Measurements from ENCODE around the gene KCNAB3.

Gene KCNAB3

GRCh38 chr17:7897090-7897489 is 32.6 kb downstream of the KCNAB3 start:
- no peak for DNase-seq (ENCODE audit: low spot score)

DNA sequence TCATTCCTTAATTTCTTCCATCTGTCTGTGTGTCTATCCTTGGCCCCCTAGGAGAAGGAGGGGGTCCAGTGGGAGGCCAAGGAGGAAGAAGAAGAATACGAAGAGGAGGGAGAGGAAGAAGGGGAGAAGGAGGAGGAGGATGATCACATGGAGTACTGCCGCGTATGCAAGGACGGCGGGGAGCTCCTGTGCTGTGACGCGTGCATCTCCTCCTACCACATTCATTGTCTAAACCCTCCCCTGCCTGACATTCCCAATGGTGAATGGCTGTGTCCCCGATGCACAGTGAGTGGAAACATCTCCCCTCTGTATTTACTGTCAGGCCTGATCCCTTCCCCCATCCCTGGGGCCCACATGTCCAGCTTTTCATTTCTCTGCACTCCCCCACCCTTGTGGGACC is 34.8 kb downstream of the KCNAB3 start:
- no peak for DNase-seq (ENCODE audit: low spot score)

- DNase-seq (ENCODE audit: low spot score) = no peak
Observed at GRCh38 chr17:7894226-7894625, 35.4 kb downstream of the KCNAB3 start.

DNA sequence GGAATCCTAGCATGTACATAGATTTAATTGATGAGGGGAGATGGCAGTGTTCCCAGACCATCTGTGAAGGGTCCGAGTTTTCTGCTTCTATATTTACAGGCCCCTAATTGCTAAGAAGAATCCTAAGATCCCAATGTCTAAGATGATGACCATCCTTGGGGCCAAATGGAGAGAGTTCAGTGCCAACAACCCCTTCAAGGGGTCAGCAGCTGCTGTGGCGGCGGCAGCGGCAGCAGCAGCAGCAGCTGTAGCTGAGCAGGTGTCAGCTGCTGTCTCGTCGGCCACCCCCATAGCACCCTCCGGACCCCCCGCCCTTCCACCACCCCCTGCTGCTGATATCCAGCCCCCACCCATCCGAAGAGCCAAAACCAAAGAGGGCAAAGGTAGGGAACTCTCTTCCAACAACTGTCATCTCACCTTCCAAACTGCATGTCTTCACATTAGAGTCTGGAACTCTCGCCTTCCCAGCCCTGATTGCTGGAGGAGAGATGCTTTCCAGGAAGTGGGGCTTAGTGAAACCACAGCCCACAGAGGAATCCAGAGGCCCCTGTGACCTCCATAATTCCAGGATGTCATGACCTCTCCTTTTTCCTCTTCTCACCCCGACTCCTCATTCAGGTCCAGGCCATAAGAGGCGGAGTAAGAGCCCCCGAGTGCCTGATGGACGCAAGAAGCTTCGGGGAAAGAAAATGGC is 36.3 kb downstream of the KCNAB3 start:
- DNase-seq (ENCODE audit: low spot score) = no peak

DNA sequence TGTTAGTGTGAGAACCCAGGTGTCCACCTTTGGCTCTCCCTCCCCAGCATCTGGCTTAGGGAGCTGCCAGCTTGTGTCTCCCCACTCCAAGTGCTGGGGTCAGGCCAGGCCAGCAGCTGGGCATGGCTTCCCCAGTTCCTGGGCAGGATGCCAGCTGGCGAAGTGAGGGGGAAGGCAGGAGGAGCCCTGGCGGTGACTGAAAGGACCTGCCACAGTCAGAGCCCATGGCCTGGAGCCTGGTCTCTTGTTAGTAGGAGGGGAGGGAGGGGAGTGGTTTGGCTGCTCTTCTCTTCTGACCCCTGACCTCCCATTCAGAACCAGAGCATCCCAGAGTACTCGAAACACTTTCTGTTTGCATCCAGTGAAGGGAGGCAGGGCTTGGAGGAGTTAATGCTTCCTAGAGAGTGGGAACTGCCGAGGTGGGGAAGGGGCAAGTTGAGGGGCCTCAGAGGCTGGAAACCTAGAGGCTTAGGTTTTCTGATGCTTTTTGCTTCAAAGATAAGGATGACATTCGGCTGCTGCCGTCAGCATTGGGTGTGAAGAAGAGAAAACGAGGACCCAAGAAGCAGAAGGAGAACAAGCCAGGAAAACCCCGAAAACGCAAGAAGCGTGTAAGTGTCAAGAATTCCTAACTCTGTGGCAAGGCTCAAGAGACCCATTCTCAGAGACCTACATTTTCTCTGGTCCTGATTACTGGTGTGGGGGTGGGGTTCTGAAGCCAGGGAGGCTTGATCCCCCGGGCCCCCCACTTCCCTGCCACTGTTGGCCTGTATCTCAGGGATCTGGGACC is 40.3 kb downstream of the KCNAB3 start:
- peak; percentile 96 for DNase-seq (ENCODE audit: low spot score)

GRCh38 chr17:7888184-7888920 is 41.3 kb downstream of the KCNAB3 start, which contains the start of gene CHD3:
TSS of gene CHD3 (plus strand) at chr17:7888789. CDS start at chr17:7889001, 212 bp downstream.
- DNase-seq (ENCODE audit: low spot score) = no peak

- peak; percentile 96 for DNase-seq (ENCODE audit: low spot score)
Observed at GRCh38 chr17:7887482-7888183, 42.0 kb downstream of the KCNAB3 start.

DNA sequence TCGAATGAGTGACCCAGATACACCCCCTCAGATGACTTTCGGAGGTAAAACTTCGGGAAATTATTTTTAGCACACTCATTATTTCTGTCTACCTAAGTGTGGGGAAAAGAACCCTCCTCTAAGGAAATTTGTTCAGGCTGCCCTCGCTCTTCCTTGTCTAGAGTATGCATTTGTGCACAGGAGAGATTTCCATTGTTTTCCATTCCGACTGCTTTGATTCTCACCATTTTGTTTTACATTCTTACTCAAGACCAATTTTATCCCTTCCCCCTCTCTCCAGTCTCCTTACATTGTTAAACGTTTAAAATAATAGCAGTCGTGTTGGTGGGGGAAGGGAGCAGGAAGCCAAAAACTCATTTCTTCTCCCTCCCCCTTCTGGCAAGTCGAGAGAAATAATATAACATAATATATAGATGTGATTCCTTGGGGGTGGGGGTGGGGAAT is 42.6 kb downstream of the KCNAB3 start:
- DNase-seq (ENCODE audit: low spot score) = no peak

DNA sequence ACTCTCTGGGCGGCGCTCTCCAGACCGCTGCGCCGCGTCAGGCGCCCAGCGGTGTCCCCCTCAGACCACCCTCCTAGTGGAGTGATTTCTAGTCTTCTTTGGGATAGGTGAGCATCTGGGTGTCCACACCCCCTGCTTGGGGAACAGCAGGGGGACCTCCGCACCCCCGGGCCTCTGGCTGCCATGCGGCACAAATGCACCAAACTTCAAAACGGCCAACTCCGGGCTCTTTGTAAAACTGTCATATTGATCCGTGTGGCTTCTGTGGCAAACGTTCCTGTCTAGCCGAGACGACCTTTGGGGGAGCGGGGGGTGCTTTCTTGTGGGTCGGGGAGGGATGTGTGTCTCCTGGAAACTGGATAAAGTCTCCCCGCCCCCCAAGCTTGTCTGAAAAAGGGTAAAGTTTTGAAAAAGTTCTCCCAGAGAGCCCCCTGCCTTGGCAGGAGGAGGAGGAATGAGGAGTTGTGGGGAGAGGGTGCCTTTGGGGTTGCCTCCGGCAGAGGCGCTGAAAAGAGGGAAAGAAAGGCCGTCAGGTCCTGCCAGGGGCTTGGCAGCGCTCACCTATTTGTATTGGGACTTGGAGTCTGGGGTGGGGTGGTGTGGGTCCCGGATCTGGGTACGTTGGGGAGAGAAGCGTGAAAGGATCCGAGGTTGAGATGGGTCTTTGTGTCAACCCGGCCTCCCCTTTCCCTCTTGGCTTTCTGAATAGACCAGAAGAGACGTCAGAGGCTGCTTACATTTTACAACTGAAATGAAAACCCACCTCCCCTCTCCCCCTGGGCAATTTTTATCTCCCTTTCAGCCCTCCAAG is 43.2 kb downstream of the KCNAB3 start:
- no peak for DNase-seq (ENCODE audit: low spot score)

- DNase-seq (ENCODE audit: low spot score) = peak; percentile 28
Observed at GRCh38 chr17:7885367-7886226, 44.1 kb downstream of the KCNAB3 start.

DNA sequence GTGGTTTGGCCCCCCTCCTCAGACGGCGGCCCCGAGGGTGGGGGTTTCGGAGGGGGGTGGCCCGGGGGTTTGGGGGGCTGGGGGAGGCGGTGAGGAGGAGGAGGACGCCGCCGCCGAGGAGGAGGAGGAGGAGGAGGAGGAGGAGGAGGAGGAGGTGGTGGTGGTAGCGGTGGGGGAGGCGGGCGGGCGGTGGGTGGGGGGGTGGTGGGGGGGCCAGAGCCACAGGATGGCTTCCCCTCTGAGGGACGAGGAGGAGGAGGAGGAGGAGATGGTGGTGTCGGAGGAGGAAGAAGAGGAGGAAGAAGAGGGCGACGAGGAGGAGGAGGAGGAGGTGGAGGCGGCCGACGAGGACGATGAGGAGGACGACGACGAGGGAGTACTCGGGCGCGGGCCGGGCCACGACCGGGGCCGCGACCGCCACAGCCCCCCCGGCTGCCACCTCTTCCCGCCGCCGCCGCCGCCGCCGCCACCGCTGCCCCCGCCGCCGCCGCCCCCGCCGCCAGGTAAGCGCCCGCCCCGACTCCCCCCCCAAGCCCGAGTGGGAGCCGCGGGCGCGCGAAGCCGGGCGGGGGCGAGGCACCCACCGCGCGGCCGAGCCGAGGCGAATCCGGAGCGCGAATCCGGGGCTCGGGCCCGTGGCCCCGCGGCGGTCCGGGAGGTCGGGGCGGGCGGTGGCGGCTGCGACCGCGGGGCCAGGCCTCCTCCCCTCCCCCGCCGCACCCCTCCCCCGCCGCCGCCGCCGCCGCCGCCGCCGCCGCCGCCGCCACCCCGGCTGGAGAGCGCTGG is 44.9 kb downstream of the KCNAB3 start:
- DNase-seq (ENCODE audit: low spot score) = no peak

GRCh38 chr17:7883781-7884386 is 45.8 kb downstream of the KCNAB3 start:
- peak; percentile 39 for DNase-seq (ENCODE audit: low spot score)

DNA sequence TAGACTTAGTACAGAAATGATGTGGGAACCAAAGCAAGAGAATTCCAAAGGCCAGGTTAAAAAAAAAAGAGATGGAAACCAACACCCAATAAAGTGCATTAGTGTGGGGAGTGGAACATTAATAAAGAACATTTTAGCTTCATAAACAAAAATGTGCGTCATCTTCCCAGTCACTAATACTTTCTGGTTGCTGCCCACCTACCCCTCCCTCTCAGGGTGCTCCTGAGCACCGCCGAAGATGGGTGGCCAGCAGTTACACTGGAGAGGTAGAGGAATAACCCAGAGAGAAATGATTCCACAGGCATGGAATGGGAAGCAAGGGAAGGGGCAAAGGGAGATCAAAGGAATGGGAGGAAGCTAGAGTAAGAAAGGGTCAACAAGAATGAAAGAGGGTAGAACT is 47.0 kb downstream of the KCNAB3 start:
- no peak for DNase-seq (ENCODE audit: low spot score)

DNA sequence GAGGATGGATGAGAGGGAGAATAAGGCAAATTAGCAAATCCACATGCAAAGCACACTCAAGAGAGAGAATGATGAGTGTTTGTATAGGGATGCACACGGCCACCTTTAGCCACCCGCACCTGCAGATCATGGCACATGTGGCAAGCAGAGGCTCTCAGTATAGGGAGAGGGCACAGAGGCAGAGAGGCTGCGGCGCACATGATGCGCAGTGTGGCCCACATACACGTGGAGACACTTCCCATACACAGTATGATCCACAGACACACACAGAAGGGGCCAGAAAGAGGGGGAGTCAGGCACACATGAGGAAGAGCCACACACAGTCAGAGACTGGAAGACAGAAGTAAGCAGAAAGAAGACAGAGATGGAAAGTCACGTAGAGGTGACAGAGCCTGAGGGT is 47.6 kb downstream of the KCNAB3 start:
- DNase-seq (ENCODE audit: low spot score) = no peak

- DNase-seq (ENCODE audit: low spot score) = no peak
Observed at GRCh38 chr17:7881276-7882054, 48.2 kb downstream of the KCNAB3 start.

DNA sequence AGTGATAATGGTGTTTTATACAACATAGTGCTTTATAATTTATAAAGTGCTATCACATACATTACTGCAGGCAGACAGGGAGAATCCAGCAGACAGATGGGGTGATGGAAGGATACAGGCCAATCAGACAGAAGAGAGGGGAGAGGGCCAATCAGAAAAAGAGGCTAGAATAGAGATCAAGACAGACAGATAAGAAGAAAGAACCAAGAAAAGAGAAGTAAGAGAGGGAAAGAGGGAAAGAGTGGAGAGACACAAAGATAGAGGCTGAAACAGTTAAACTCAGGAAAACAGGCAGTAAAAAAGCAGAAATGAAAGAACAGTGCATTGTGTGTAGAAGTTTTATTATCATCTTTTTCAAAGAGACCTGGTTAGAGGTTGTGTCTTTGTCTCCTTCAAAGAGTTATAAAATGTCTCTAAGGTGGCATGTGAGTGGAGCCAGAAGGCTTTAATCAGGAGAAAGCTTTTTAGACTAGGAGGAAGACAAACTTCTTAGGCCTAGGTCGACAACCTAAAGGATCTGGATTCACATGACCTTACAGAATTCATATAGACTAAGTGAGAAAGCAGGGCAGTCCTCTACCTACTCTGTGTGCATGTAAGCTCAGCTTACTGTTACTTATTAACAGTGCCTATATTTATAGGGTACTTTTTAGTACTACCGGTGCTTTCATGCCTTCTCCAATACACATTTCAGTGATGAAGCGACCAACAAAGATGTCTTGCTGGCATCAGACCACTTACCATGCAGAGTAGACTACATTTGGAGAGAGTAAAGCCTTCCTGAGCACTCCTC is 49.4 kb downstream of the KCNAB3 start:
- DNase-seq (ENCODE audit: low spot score) = no peak

GRCh38 chr17:7878234-7878633 is 51.4 kb downstream of the KCNAB3 start:
- DNase-seq (ENCODE audit: low spot score) = no peak

Measured in AG08395 (cell line).